ENCODE results near the gene SYNM.
"Not testable (repeated sequence)": the region's sequence is repeated elsewhere in the genome, so short reads cannot be mapped to it uniquely, and the experiment has no call there.

The SYNM gene, protein sequence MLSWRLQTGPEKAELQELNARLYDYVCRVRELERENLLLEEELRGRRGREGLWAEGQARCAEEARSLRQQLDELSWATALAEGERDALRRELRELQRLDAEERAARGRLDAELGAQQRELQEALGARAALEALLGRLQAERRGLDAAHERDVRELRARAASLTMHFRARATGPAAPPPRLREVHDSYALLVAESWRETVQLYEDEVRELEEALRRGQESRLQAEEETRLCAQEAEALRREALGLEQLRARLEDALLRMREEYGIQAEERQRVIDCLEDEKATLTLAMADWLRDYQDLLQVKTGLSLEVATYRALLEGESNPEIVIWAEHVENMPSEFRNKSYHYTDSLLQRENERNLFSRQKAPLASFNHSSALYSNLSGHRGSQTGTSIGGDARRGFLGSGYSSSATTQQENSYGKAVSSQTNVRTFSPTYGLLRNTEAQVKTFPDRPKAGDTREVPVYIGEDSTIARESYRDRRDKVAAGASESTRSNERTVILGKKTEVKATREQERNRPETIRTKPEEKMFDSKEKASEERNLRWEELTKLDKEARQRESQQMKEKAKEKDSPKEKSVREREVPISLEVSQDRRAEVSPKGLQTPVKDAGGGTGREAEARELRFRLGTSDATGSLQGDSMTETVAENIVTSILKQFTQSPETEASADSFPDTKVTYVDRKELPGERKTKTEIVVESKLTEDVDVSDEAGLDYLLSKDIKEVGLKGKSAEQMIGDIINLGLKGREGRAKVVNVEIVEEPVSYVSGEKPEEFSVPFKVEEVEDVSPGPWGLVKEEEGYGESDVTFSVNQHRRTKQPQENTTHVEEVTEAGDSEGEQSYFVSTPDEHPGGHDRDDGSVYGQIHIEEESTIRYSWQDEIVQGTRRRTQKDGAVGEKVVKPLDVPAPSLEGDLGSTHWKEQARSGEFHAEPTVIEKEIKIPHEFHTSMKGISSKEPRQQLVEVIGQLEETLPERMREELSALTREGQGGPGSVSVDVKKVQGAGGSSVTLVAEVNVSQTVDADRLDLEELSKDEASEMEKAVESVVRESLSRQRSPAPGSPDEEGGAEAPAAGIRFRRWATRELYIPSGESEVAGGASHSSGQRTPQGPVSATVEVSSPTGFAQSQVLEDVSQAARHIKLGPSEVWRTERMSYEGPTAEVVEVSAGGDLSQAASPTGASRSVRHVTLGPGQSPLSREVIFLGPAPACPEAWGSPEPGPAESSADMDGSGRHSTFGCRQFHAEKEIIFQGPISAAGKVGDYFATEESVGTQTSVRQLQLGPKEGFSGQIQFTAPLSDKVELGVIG (N-terminal part only)

DNA sequence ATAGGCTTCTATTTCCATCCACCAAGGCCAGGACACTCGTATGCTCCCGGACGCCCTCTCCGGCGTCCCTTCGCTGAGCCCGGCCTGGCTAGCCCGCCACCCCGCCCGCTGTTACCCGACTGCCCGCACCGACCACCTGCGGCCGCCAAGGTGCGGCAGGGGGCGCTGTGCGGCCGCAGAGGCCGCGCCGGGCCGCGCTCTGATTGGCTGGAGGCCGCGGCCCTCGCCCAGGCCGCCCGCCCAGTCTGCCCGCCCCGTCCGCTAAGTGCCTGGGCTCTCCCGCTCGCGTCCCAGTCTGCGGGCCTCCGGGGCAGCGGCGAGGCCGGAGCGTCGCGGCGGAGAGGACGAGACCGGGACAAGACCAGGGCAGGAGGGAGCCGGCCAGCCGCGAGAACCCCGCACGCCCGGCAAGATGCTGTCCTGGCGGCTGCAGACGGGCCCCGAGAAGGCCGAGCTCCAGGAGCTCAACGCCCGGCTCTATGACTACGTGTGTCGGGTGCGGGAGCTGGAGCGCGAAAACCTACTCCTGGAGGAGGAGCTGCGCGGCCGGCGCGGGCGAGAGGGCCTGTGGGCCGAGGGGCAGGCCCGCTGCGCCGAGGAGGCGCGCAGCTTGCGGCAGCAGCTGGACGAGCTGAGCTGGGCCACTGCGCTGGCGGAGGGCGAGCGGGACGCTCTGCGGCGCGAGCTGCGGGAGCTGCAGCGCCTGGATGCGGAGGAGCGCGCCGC is at the start of gene SYNM:
Gene SYNM (plus strand): TSS at position 293 of the 726 bp plus-strand sequence. CDS start 120 bp downstream, at position 413.
- DNase-seq, result peak; percentile 51

DNA sequence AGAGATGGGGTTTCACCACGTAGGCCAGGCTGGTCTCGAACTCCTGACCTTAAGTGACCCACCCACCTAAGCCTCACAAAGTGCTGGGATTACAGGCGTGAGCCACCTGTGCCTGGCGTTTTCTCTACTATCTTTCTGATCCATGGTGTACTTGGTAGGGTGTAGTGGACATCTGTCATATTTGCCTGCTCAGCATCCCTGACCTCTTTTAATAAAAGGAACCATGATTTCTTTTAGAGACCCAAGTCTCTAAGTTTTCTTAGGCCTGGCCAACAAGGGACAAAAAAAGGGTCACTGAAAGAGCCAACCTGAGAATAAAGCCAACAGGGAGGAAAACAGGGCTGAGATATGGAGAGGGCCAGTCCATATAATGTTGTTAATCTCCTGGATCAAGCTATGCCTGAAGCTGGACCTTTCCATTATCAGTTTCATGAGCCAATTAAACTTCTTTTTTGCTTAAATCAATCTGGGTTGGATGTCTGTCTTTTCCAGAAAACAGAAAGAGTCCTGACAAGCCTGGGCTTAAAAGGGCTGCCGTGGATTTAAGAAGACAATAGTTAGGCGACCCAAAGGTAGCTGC is 49.2 kb upstream of the SYNM start:
- no peak for DNase-seq

DNA sequence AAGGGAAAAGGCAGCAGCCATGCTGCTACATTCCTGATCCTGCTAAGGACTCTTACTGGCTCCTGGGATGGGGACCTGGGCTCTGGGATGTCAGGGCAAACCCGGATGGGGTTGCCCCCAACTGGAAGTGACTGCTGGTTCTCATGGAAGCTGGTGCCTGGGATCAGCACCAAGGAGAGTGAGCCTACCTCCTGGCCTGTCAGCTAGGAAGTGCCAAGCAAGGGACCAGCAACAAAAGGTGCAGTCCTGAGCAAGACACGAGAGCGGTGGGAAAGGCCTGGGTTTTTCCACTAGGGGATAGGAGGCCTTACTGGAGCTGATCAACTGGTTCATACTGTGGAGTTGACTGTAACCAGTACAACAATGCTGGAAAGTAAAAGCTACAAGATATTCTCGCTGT is 47.9 kb upstream of the SYNM start:
- no peak for DNase-seq

DNA sequence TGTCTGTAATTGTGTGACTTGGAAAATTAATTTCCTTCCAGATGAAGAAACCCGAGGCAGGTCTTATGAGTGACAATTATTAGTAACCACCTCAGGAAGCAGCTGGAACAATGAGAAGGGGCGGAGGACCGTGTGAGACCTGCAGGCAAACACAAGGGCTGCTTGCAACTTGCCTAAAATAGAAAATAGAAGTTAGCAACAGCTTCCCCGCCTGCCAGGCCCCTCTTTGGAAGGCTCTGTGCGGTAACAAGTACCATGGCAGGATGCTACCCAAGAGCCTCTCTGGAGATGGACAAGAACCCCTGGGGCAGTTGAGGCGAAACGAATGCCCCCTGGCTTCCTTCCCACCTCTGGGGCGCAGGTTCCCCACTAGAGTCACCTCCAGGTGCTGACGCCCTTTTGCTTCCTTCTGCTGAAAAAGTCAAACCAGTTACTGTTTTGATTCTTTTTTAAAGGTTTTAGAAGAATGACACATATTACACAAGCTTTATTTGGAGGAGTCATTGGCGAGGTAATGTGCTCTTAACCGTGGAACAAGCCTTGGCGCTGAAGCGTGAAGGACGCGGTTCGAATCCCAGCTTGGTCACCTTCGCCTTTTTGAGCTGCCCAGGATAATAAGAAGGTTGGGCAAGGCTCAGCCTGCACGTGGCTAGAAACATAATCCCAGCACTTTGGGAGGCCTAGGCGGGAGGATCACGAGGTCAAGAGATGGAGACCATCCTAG is 47.0 kb upstream of the SYNM start:
- DNase-seq, result no peak

DNA sequence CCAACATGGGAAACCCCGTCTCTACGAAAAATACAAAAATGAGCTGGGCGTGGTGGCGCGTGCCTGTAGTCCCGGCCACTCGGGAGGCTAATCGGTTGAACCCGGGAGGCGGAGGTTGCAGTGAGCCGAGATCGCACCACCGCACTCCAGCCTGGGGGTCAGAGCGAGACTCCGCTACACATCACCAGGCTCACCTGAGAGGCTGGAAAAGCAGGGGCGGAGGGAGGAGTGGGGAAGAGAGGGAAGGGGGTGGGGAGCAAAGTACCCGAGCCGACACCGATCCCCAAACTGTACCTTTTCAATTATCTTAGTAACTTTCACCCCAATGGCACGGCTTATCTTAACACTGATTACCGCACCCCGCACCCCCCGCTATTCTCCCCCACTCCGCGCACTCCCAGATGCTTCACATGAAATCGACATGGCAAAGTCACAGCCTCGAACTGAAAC is 46.4 kb upstream of the SYNM start:
- no peak for DNase-seq

DNA sequence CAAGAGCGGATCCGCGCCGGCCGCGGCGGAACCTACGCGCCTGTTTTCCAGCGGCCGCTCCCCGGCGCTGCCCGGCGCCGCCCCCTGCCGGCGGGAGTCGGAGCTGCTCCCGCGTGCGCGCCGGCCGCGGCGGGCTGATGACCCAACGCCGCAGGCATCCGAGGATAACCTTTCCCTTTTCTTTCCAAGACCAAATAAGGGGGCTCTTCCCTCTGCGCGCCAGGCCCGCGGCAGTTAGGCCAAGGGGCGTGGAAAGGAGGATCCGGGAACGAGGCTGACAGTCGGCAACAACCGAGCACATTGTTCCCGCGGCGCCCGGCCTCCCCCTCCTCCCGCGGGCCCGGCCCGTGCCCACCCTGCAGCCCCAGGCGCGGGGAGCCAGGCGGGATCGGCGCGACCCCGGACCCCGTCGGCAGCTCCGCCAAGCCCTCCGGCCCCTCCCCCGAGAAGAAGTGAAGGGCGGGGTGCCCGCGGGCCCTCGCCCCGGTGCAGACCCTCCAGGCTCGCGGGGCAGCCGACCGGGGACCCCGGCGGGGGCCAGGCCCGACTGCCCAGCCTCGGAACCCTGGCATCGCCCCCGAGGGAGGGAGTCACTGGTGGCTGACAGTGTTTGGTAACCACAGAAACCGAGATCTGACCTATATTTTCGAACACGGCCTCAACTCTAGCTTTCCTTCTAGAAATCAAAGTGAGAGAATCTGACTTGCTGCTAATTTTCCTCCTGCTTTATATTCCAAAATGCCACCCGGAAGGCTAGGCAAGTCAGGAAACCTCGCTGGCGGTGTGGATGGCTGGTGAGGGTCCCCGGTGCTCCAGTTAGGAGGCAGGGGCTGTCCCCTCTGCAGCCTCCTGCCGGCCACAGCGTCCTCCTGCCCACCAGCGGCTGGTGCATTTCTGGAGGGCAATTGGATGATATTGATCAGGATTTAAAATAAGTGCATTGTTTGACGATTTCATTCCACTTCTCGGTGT is 45.6 kb upstream of the SYNM start:
- peak; percentile 64 for DNase-seq

DNA sequence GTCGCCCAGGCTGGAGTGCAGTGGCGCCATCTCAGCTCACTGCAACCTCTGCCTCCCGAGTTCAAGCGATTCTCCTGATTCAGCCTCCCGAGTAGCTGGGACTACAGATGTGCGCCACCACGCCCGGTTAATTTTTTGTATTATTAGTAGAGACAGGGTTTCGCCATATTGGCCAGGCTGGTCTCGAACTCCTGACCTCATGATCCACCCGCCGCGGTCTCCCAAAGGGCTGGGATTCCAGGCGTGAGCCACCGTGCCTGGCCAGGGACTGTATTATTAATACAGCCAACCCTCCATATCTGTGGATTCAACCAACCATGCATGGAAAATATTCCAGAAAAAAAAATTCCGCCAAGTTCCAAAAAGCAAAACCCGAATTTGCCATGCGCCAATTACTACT is 44.7 kb upstream of the SYNM start:
- DNase-seq, result not testable (repeated sequence)

DNA sequence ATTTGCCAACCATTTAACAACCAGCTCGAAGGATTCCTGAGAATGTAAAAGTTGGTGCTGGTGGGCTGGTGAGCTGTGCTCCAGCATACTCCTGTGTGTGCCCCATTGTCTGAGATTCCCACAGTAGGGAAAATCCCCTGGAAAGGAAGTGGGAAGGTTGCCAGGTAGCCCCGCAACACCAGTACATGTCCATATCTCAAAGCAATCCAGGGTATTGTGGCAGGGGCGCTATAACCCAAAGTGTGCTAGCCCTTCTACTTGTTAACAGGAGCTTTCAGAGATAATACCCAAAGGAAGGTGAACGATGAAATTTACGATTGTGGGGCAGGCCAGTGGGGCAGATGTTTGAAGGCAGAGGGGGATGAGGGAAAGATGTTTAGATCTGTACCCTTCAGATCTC is 42.7 kb upstream of the SYNM start:
- DNase-seq, result no peak

DNA sequence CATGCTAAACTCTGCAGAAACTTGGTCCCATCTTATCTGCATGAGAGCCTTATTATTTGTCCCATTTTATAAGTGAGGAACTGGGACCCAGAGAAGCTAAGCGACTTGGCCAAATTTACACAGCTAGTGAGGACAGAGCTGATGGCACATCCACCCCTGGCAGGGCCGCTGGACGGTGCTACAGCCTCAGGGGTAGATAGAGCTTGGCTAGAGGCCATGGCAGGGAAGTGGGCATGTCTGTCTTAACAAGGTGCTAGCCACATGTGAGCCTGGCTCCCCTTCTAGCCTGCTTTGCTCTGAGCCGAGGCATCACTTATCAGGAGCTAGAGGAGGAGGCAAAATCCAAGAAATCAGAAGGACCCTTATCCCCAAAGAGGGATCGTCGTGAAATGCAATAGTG is 36.7 kb upstream of the SYNM start:
- DNase-seq, result no peak

DNA sequence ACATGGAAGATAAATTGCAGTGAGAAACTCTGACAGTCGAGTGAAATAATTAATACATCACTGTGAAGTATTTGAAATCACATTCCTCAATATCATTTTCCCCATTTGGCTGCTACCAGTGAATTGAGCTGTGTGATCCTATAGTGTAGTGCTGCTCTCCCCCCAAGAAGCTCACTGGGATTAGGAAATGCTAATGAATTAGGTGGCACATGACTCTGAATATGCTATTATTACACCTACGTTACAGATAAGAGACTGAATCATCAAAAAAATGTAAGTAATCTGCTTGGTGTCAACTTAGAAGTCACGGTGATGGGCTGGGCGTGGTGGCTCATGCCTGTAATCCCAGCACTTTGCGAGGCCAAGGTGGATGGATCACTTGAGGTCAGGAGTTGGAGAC is 34.7 kb upstream of the SYNM start:
- no peak for DNase-seq

DNA sequence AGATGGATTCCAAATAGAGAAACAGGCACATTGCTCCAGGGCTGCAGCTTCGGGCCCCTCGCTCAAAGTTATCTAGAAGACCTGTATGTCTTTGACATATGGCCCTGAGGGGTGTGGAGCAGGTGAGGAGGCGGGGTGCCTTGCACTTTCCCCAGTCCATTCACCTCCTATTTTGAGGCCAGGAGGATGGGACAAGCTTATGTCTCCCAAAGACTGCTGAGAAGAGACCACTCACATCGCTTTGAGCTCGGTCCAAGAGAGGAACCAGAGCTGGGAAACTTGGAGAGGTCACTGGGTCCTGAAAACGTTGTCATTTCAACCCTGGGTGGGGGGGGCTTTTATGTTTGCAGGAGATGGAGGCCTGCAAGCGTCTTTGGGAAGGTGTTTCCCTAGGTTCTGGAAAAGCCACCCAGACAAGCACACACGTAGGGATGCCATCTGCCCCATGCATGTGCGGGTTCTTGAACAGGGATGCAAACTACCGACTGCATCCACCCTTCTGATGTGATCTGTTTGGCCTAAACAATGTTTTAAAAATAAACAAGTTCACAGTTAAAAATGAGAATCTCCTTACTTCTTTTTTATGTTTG is 33.7 kb upstream of the SYNM start:
- DNase-seq, result no peak

DNA sequence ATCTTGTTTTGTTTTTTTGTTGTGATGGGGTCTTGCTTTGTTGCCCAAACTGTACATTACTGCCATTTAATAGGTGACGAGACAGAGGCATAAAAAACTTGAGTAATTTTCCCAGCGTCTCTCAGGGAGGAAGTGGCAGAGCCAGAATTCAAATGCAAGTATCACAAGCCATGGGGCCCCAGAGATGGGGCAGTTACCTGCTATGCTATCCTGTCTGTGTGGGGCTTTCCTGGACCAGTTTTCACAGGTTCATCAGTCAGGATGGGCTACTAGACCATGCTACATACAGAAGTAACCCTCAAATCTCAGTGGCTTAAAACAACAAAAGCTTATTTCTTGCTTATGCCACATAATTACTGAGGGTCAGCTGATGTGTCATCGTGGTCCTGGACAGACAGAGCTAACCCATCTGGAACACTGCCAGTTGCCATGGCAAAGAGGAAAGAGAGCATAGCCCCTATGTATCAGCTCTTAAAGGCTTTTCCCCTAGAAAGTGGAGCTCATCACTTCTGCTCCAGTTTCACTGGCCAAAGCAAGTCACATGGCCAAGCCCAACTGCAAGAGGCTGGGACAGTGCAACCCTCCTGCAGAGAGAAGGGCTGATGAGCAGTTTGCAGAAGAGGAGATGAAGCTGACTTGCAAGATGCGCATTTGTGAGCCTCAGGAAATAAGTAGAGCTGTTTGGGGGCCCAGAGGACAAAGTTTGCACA is 31.7 kb upstream of the SYNM start:
- DNase-seq, result no peak

DNA sequence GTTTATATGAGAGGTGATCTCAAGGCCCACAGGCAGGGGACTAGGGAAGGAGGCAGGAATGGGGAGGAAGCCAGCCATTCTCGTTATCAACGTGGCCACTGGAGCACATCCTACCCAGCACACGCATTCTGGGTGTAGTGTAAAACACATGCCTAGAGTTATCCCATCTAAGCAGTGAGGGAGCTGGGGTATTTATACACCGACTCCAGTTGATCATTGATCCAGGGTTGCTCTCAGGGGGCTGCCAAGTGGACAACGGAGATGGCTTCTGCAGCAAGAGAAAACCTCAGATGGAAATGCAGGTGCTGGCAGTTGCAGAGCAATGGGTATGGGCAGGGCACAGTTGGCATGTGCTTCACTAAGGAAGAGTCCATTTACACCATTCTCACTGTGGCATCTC is 30.4 kb upstream of the SYNM start:
- no peak for DNase-seq

DNA sequence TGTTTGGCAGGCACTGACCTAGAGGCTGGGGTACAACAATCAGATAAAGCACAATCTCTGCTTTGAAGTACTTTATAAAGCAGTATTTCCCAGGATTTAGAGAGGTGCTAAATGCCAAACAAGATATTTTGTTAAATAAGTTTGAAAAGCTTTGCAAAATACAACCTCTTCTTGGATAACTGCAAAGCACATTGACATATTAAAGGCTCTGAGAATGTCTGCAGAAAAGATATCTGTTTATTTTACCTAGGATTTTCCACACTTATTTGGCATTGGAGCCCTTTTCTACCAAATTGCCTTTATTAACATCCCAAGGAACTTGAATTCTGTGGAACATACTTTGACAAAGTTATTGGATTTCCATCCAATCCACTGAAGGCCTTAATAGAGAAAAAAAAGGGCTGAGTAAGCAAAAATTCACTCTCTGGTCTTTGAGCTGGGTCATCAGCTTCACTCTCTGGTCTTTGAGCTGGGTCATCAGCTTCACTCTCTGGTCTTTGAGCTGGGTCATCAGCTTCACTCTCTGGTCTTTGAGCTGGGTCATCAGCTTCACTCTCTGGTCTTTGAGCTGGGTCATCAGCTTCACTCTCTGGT is 29.7 kb upstream of the SYNM start:
- not testable (repeated sequence) for DNase-seq

DNA sequence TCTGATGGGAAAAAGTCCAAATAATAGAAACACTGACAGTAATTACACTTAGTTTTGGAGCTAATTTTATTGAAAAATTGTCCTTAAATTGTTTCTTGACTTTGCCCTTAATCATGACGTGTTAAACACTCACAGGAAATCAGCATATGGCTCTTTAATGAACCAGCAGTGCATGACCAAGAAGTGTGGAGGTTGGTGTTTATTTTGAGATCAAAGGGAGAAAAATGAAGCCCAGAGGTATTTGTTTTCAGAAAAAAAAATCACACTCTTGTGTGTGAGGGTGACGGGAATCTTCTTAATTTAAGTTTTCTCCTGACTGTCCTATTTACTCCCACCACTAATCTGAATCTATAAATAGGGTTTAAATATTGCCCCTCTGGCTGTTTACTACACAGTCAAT is 28.8 kb upstream of the SYNM start:
- no peak for DNase-seq

DNA sequence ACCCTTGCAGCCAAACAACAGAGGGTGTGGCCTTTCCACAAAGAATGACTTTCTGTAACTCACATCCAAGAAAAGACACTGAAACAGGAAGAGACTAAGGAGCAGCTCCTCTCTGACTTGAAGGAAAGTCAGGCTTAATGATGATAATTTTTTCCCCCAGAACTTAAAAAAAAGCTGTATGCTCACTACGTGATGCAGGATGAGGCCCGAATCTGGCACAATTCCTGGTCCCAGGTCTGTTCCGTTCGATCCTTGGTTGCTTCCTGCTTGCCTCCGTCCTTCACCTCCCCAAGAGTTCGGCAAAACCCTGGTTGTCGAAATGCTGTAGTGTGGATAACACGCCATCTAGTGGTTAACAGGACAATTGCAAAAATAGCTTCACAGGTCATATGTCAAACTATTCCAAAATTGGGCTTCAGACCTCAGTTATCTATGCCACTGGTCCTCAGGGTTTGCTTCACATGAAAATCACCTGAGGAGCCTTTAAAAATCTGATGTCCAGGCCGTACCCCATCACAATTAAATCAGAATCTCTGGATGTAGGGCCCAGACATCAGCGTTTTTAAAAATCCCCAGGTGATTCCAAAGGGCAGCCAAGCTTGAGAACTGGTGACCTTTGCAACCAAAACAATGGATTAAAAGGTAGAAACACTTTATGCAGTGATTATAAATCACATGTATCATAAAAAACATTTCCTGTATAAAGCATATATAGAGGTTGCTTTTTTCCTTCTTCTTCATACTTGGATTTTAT is 28.1 kb upstream of the SYNM start:
- peak; percentile 81 for DNase-seq

DNA sequence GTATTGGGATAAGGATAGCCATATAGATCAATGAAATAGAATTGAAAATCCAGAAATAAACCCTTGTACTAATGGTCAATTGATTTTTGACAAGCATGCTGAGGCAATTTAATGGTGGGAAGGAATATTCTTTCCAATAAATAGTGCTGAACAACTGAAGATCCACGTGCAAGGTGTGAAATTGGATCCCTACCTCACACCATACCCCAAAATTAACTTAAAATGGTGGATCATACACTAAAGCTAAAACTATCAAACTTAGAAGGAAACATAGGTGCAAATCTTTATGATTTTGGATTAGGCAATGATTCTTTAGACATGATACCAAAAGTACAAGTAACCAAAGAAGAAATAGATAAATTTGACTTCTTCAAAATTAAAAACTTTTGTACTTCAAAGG is 22.1 kb upstream of the SYNM start:
- DNase-seq, result no peak

DNA sequence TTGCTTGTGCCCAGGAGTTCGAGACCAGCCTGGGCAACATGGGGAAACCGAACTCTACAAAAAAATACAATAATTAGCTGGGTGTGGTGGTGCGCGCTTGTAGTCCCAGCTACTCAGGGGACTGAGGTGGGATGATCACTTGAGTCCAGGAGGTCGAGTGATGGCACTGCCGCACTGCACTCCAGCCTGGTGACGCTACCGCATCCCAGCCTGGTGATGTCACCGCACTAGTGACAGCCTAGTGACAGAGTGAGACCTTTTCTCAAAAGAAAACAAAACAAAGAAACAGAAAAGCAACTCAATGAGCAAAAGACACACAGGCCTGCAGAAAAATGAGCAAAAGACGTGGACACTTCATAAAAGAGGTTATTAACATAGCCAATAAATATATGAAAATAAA is 19.9 kb upstream of the SYNM start:
- DNase-seq, result no peak
